ENCODE results near the gene KDM4B.

GRCh38 chr19:5125376-5125775 is 156.5 kb downstream of the KDM4B start:
- TF ChIP-seq EZH2 (IDR thresholded peaks at IDR 0.05; ENCODE audit: low read depth, low read length, severe bottlenecking) (no peak), TAF1 (IDR thresholded peaks at IDR 0.05; ENCODE audit: low read depth, low read length) (no peak)
